HG02884 (cell line): ENCODE data around the gene MCM3AP.

Experiments
- ATAC-seq: cut with Tn5 transposase; IDR thresholded peaks from one replicate; pipeline ENCODE4 v1.9.1; 2021; ENCODE audit warnings: mild to moderate bottlenecking, moderate library complexity; ENCODE audit not compliant: unreplicated experiment

The MCM3AP gene

DNA sequence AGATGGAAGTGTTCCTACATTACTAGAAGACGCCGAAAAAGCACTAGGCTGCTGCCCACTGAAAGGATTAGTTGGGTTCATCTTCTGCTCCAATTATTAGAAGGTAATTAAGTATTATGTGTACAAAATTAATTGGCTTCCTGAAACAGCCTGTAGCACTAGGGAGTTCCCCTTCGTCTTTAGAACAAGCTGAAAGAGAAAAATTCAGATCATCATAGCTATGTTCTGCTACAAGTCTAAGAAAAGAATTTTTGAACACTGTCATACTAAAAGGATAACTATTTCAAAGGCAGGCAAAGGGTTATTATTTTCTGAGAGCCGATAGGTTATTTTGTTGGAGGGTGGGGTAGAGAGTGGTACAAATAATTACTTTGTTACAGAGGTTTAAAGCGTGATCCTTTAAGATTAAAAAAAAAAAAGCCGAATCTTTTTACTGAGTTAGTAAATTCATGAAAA, at the start of gene MCM3AP:
MCM3AP (minus strand) TSS at position 406 of the 456 bp plus-strand sequence; CDS start at position 81, 325 bp downstream.
- no peak for ATAC-seq

DNA sequence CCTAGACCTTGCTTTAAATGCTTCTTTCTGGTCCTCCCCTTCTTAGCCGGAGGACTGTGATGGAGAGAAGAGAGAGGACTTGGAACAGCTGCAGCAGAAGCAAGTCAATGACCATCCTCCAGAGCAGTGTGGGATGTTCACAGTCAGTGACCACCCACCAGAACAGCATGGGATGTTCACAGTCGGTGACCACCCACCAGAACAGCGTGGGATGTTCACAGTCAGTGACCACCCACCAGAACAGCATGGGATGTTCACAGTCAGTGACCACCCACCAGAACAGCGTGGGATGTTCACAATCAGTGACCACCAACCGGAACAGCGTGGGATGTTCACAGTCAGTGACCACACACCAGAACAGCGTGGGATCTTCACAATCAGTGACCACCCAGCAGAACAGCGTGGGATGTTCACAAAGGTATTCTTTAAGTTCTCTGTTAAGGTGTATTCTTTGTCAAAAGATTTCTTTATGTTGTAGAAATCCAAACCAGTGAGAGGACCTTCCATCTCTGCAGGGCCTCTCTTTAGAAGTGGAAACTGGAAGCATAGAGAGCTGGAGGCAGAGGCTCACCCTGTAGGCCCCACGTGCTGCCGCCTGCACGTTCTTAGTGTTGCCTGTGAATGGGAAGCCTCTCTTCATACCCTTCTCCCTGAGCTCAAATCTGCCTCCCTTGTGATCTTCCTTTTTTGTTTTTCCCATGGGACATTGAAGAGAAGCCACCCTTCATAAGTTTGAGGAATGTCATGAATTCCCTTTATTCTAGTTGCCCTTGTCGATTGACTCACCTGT, 49.1 kb upstream of the MCM3AP start:
- no peak for ATAC-seq

DNA sequence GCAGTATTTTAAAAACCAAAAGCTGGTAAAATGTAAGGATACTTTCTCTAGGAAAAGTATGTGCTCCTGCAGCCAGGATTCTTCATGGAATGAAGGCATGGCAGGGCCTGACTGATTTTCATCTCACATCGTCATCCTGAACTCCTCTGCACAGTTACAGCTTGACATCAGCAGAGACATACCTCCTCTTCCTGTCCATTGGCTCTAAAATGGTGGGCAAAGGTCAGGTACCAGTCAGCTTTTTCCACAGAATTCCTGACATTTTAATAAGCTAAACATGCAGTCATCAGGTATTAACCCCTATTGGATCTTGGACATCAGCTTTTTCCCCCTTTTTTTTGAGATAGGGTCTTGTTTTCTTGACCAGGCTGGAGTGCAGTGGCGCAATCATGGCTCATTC, 44.4 kb upstream of the MCM3AP start:
- ATAC-seq, result no peak

DNA sequence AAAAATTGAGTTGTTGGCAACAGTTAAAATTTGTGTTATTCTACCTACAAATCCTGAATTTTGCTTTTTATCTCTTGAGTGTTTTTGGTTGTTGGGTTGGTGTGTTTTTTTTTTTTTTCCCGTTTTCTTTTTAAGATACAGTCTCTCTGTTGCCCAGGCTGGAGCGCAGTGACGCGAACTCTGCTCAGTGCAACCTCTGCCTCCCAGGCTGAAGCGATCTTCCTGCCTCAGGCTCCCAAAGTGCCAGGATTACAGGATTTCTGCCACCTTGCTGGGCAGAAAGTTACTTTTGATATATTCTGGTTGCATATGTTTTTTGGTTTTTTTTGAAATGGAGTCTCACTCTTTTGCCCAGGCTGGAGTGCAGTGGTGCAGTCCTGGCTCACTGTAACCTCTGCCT, 42.7 kb upstream of the MCM3AP start:
- no peak for ATAC-seq

DNA sequence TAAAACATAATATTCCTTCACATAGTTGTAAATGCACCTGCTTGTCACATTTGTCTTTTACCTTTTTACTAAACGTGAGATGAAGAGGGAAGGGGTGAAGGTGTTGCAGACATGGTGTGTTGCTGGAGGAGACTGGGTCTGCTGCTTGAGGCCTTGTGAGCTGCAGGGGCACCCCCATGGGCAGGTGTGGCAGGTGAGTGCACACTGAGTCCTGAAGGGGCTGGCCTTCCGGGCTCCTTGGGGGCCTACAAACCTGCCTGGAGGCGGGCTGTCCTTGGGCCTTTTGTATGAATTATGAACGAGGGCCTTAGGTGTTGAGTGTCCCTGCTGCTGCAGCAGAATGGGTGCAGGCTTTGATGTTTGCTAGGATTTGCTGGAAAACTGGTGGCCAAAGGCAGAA, 42.3 kb upstream of the MCM3AP start:
- no peak for ATAC-seq

DNA sequence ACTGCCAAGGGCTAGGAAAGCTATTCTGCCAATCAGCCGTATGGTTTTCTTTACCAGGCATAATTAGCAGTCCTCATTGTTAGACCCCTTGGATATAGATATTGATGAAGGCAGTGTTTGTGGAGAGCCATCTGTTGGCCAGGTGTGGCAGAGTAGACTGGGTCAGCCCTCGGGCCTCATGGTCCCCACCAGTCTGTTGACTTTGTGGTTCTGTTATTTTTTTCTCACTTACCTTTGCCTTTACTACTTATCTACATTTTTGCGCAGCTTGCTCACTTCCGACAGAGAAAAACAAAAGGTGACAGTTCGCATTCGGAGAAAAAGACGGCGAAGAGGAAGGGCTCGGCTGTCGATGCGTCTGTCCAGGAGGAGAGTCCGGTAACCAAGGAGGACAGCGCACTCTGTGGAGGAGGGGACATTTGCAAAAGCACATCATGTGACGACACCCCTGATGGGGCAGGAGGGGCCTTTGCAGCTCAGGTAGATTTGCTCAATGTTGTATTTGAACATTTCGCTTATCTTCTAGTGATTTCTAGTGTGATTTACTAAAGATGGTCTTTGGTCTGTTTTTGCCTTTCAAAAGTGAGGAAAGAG, 40.8 kb upstream of the MCM3AP start:
- no peak for ATAC-seq

DNA sequence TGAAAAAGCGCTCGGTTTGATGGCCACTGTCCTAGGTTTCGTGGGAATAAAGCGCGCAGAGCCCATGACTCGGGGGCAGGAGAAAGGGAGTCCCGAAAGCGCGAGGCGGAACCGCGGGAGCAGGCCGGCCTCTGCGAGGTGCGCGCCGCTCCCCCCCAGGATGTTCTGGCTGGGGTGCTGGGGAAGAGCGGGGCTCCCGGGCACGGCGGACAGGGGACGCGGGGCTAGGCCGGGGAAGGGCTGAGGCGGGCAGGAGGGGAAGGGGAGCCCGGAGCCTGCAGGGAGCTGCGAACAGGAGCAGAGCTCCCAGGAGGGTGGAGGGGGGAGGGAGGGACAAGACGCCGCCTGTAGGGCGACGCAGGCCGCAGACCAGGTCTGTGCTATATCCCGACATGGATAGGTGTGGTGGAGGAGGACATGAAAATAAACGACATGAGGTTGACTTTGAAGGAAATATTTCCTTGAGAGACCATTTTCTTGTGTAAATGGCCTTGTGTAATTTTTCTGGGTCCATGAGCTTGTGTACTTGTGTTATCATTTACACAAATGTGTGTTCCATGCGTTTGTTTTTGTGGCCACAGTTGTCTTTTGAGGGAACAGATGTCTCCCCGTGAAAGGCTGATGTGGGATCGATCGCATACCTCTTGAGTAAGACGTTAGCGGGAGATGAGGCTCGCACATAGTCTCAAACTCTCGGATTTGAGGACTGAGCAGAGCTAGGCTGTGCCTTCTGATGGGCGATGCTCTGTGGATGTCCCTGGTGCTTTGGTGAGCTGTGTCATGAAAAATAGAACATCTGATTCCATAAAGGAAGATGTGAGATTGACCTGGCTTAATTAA, 39.9 kb upstream of the MCM3AP start:
- ATAC-seq, result no peak

DNA sequence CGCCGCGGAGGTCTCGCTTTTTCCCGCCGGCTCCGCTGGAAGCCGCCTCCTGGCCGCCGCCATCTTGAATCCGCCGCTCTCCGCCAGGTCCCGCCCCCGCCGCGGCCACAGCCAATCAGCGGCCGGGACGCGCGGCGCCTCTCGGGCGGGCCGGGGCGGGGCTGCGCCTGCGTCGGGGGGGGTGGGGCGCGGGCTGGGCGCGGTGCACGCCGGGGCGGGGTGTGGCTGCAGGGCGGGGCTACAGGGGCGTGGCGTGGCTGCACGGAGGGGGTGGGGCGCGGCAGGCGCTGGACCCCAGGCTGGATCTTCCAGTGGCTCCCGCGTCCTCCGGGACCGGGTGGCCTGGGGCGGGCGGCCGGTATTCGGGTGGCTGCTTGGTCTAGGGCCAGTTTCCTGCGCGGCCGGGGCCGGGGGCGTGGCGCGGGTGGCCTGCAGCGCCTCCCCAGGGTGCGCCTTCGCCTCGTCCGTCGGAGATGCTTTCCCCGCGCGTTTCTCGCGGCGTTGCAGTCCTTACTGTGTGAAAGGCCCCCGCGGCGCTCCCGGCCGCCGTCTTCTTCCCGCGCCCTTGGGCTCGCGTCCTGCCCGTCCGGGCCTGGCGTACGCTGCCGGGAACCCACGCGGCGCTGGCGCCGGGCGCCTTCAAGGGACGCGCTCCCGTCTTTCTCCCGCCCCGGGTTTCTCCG, 39.1 kb upstream of the MCM3AP start:
- ATAC-seq, result peak; percentile 40

DNA sequence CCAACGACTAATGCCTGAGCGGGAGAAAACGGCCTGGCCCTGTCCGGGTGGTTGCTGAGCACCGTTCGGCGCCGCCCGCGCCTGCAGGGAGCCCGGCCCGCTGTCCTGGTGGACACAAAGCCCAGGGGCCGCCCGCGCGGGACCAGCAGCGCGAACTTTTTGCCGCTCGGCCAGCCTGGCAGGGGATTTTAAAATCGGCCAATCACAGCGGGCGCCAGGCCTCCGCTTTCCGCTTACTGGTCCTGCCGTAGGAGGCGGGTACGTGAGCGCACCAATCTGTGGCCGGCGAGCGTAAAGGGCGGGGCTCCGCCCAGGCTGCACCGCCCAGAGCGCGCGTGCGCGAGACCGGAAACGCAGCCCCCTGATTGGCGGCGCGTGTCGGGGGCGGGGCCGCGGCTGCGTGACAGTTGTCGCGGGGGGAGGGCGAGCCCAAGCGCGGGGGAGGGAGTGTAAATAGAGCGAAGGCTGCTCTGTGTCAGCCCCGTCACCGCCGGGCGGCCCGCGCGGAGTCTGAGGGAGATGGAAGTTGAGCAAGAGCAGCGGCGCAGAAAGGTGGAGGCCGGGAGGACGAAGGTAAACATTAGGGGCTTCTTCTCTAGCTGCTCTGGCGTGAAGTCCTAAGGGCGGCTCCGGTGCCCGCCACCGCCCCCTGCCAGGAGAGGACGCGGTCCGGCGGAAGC, 38.4 kb upstream of the MCM3AP start, which contains the start of the genes C21orf58 and PCNT:
C21orf58 (minus strand) TSS at position 161 of the 680 bp plus-strand sequence. CDS start 1,132 bp downstream, outside the sequence.
PCNT (plus strand) TSS at position 447 of the 680 bp plus-strand sequence; CDS start at position 520, 73 bp downstream.
- ATAC-seq, result peak; percentile 80

DNA sequence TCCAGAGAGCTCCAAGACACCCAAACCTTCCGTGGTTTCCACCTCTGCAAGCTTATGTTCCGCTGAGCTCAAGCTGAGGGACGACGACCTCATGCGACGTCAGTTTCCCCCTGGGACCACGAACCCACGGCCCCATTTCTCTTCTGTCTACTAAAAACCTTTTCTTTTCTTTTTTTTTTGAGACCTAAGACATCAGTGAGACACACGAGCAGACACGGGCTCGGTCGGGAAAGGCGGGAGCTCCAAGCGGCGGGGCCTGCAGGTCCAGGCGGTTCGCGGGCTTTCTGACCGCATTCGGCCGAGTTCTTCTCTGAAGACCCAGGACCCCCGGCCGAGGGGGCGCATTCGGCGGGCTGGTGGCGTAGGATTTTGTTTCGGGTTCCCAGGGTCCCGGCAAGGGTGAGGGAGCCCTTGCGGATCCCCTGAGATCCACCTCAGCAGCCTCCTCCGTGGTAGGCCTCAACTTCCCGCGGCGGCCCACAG, 37.9 kb upstream of the MCM3AP start:
- ATAC-seq, result peak; percentile 5

DNA sequence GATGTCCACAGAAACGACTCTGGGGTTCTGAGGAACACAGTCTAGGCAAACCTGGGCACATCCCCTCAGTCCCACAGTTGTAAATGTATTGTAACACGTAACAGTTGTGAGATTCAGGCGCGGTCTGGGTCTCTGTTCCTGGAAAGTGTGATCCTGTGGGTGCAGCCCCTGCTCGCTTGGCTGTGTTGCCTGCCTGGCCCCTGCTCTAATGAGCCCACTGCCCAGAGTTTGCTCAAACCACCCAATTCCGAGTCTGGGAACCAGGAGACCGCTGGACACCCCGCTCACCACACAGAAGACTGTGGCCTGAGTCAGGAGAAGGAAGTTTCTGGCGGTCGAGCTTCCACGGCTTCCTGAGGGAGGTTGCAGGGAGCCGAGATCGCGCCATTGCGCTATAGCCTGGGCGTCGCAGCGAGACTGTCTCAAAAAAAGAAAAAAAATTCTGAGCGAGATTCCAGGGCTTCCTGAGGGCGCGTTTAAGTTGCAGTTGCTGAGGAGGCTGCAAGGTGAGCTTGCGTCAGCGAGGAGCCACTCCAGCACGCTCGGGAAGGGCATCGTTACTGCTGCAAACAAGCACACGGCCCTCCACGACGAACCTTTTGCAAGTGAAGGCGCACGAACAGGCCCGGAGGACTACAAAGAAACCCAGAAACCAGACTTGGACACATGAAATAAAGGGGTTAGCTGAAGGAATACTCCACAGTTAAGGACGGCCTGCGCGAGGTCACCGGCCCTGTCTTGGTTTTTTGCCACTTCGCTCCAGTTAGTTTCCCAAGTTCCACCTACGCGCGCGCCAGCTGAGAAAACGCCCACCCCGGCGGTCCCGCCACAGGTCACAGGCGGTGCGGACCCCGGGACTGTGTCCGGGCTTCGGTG, 37.2 kb upstream of the MCM3AP start:
- no peak for ATAC-seq

DNA sequence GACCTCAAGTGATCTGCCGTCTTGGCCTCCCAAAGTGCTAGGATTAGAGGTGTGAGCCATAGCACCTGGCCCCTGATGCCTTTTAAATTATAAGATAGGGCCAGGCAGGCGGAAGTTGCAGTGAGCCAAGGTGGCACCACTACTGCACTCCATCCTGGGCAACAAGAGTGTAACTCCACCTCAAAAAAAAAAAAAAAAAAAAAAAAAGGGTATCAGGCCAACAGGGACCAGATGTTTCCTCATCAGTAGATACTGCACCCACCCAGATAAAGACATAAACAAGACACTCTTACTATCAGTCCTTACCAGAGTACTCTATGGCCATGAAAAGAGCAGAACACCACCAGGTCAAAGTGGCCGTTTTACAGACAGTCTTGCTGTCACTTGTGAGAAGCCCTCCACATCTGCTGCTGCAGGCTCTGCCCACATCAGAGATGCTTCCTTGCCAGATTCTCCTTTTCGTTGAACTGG, 35.0 kb upstream of the MCM3AP start:
- no peak for ATAC-seq

DNA sequence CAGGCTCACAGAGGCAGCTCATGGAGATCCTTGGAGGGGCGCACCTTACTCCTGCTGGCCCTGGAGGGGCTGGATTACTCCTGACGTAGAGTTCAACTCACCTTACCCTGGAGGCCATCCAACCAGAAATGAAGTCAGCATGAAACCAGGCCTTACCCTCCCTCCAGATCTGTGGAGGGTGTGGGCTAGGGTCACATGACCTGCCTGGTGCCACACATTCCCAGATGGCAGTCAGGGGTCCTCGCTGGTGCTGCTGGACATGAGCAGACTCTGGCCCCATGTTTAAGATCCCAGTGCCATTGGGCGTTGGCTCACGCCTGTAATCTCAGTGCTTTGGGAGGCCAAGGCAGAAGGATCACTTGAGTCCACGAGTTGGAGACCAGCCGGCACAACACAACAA, 33.8 kb upstream of the MCM3AP start:
- no peak for ATAC-seq

DNA sequence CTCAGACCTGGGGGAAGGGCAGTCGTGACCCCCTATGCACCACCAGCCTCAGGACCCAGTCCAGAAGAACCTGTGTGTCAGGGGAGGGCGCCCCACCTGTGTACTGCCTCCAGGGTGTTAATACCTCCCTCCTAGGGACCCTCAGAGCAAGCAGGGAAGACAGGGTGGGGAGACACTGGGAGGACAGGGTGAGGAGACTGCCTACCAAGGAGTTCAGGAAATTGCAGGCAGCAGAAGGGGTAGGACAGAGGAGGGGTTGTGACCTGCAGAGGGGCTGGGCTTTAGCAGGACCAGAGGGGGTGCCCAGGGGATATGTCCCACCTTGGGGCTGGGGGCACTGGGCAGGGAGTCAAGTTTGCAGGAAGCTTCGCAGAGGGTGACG, 33.0 kb upstream of the MCM3AP start:
- no peak for ATAC-seq

DNA sequence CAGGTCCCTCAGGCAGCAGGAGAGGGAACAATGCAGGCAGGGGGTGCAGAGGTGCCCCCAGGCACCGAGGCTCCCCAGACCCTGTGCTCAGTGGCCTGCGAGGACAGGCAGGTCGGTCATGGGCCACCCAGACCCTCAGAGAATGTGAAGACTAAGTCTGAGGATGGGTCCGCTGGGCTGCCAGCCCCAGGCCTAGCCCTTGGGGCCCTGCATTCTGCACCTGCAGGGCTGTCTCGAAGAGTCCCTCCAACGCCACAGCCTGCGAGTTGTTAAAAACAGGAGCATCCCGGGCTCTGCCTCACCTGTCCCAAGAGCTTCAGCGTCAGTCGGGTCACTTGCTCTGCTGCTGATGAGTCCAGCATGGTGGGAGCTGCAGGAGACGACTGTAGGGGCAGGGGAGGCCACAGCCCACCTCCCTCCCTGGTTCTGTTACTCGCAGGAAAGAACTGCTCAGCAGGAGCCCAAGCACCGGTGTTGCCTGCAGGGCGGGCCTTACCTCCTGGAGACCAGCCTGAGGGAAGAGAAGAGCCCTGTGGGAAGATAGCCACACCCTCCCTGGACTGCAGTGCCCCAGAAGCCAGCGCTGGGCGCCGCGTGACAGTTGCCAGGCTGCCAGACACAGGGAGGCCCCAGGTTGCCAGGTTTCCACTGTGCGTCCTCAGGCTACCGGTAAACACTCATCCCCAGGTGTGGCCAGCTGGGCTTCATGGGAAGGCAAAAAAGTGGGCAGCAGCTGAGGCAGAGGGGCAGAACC, 32.5 kb upstream of the MCM3AP start:
- no peak for ATAC-seq

DNA sequence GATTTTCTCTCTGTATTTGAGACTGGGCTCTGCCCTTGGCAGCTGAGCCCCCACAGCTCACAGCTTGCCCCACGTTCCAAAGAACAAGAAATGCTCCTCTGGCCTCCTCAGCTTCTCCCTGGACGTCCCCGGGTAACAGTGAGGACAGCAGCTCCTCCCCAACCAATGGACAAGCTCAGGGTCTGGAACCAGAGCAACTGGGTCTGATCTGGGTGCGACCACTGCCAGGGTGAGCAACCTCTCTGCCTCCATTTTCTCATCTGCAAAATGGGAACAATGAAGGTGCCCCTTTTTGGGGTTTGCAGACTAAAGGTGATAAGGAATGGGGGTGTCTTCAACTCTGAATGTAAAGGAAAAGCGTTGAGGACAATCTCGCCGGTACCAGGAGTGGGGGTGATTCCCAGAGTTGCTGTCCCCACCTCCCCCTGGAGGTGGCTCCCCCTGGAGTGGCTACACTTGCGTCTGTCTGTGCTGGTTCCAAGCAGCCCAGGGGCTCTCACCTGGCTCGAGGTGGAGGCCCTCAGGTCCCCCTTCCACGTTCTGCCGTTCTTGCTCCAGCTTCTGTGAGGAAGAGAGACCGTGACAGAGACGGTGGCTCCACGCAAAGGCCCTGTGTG, 31.4 kb upstream of the MCM3AP start:
- ATAC-seq, result no peak

DNA sequence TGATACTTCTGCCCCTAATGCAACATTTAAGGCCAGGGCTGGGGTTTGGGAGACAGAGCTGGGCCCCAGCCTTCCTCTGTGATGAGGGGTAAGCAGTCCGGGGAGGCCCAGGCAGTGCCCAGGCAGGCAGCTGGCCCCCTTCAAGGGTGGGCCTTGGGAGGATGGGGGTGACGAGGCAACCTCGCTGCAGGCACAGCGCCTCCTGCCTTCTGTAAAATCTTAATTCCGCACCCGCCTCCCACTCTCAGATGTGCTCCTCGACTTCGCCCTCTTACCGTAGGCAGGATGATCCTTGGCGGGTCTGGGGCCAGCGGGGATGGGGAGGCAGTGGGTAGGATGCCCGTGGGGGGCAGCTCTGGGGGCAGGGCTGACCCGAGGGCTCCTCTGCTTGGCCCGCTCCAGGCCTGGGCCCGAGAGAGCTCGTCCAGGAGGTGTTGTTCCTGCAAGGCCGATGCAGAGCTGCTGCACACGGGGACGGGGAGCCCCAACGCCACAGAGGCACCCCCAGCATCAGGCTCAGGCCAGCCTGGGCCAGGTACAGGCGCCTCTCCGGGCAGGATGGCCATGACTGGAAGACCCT, 29.1 kb upstream of the MCM3AP start:
- ATAC-seq, result no peak
